Activated naive CD4-positive, alpha-beta T cell treated with anti-CD3 and anti-CD28 coated beads for 36 hours (primary cell): ENCODE measurements around the gene SYS1. TPM values are rescaled to one million over a fixed set of nuclear protein-coding genes. Genes with fewer than 3 reads are reported as not detected.

ENCODE experiments used
- CTCF ChIA-PET: fragments of 350-600 bp; sonication (Branson Sonifier 250); formaldehyde crosslinking; loops from one replicate; lab custom pipeline; 2021; ENCODE audit warnings: antibody characterized with exemption; lab: Charles Lee
- DNase-seq: peaks from one replicate; pipeline ENCODE4 v3.0.0-alpha.2; 2020
- H3K27ac Mint-ChIP-seq: one replicate; pipeline ENCODE4 v1.8.0; 2021; ENCODE audit warnings: mild to moderate bottlenecking, mixed read lengths
- H3K27me3 Mint-ChIP-seq: one replicate; pipeline ENCODE4 v1.8.0; 2021; ENCODE audit warnings: low read depth, mixed read lengths
- H3K36me3 Mint-ChIP-seq: one replicate; pipeline ENCODE4 v1.8.0; 2021; ENCODE audit warnings: low read depth, mixed read lengths
- H3K4me1 Mint-ChIP-seq: one replicate; pipeline ENCODE4 v1.8.0; 2021; ENCODE audit warnings: low read depth, mixed read lengths
- H3K4me3 Mint-ChIP-seq: one replicate; pipeline ENCODE4 v1.8.0; 2021; ENCODE audit warnings: mild to moderate bottlenecking, moderate library complexity, mixed read lengths
- H3K9me3 Mint-ChIP-seq: one replicate; pipeline ENCODE4 v1.8.0; 2021; ENCODE audit warnings: mixed read lengths
- intact Hi-C: fragments of 100-400 bp; cut with micrococcal nuclease; formaldehyde crosslinking; loops from one replicate; pipeline ENCODE4 v1.15.1; 2023
- total RNA-seq, 2 experiments: library from RNA; stranded (reverse); gene quantifications; one replicate each; pipeline ENCODE4 v1.2.3, GENCODE V29; 2021

The SYS1 gene
- total RNA-seq, 2 experiments from 2014 or later, result 24.0 to 26.0 TPM

DNA sequence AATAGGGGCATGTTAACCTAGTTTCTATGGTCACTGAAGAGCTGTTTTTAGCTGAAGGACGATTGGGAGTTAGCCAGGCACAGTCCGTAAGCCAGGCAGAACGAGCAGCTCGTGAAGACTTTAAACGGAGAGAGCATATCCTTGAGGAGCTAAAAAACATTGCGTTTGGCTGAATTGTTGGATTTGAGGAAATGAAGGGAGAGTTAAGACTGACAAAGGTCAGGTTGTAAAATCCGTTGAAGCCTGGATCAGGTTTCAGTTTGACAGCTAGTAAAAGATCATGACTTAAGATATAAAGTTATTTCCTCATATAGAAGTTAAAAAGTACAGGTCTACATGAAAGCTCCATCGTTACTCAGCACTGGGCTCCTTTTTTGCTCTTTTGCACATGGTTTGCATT, 47.9 kb downstream of the SYS1 start:
- CTCF ChIA-PET, result interaction anchor here (0.5 to 1.0 kb wide), 2 partner anchors 25 to 50 kb away, joined by 3 to 4 read pairs; no protein-coding TSS in a partner anchor
- no peak for DNase-seq
- intact Hi-C loops, result no loop called here
- H3K27ac Mint-ChIP-seq, result no peak overlapping the region
- H3K9me3 Mint-ChIP-seq, result no peaks in the 10 kb centered on the region
- peaks cover 15% of the 10 kb centered on the region for H3K36me3 Mint-ChIP-seq
- H3K4me1 Mint-ChIP-seq, result peaks cover 34% of the 10 kb centered on the region
- no peaks in the 10 kb centered on the region for H3K27me3 Mint-ChIP-seq
- no peak overlapping the region for H3K4me3 Mint-ChIP-seq

DNA sequence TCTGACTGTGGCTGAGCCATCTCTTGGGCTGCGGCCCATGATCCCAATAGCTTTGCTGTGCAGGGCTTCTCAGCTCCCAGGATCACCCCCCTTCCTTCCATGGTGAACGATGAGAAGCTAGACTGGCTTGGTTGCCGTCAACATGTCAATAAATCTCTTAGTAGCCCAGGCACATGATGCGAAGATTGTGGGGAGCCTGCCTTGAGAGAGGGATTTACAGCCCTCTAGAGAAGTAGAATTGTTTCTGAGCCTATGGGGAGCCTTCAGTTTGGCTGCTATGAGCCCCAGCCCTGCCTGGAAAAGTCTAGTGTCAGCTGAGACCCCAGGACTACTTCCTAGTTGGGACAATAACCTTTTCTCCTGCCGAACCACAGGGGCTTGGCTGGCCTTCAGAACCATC, 49.7 kb downstream of the SYS1 start:
- DNase-seq, result no peak
- intact Hi-C loops, result no loop called here
- CTCF ChIA-PET, result interaction anchor here (0.8 to 2.5 kb wide), 5 partner anchors 24 to 92 kb away, joined by 3 to 12 read pairs (median 4); no protein-coding TSS in a partner anchor
- H3K36me3 Mint-ChIP-seq, result peaks cover 15% of the 10 kb centered on the region
- H3K4me1 Mint-ChIP-seq, result peaks cover 38% of the 10 kb centered on the region
- no peaks in the 10 kb centered on the region for H3K27me3 Mint-ChIP-seq
- no peaks in the 10 kb centered on the region for H3K9me3 Mint-ChIP-seq
- no peak overlapping the region for H3K4me3 Mint-ChIP-seq
- H3K27ac Mint-ChIP-seq, result no peak overlapping the region

DNA sequence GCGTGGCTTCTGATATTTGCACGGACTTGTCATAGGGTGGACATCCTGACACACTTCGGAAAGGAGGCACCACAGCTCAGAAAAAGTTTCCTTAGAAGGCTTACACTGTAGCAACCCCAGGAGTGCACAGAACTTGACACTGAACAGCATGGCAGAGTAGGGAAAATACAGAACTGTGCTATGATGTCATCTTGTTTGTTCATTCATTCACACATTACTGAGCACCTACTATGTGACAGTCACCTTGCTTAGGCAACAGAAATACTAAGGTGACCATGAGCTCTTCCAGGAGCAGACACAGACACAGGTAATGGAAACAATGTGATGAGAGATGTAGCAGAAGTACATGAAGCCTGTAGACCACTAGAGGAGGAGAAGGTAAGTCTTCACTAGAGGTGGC, 50.5 kb downstream of the SYS1 start:
- Mint-ChIP-seq H3K4me1 (peaks cover 41% of the 10 kb centered on the region), H3K27me3 (no peaks in the 10 kb centered on the region), H3K4me3 (no peak overlapping the region), H3K27ac (no peak overlapping the region), H3K9me3 (no peaks in the 10 kb centered on the region), H3K36me3 (peaks cover 19% of the 10 kb centered on the region)
- intact Hi-C loops, result no loop called here
- CTCF ChIA-PET, result interaction anchor here (0.8 to 2.5 kb wide), 6 partner anchors 23 to 93 kb away, joined by 3 to 12 read pairs (median 4); partner anchors contain the start of gene SYS1
- DNase-seq, result no peak

DNA sequence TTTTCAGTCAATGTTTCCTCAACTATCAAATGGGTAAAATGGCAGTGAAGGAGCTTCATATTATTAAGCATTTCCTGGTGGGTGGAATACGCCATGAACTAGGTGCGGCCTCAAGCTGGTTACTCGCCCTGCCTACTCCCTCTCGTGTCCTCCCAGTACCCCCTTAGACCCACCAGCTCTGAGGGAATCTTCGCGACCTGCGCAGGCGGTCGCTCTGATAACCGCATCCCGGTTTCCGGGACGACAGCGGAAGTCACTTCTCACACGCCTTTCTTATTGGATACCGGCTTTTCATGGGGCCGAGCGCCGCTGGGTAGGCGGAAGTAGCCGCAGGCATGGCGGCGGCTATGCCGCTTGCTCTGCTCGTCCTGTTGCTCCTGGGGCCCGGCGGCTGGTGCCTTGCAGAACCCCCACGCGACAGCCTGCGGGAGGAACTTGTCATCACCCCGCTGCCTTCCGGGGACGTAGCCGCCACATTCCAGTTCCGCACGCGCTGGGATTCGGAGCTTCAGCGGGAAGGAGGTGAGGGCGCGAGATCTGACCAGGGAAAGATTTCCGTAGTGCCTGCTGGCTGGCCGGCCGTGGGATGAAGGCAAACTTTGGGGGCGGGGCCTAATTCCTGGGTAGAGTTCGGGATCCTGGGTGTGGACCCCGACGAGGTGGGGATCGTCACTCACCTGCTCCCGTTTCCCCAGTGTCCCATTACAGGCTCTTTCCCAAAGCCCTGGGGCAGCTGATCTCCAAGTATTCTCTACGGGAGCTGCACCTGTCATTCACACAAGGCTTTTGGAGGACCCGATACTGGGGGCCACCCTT, 53.1 kb downstream of the SYS1 start, which contains the start of gene PIGT:
TSS of gene PIGT (plus strand) at position 320 of the 816 bp plus-strand sequence. CDS start at position 336, 16 bp downstream.
- H3K27ac Mint-ChIP-seq, result peak within 1 kb of the TSS; percentile 97
- H3K4me3 Mint-ChIP-seq, result peak within 1 kb of the TSS; percentile 93
- peaks cover 42% of the 10 kb centered on the region for H3K4me1 Mint-ChIP-seq
- H3K27me3 Mint-ChIP-seq, result no peaks in the 10 kb centered on the region
- peak; percentile 92 for DNase-seq
- no peaks in the 10 kb centered on the region for H3K9me3 Mint-ChIP-seq
- intact Hi-C loops, result loop anchor here (1.0 kb wide), 4 partner anchors 9 to 53 kb away; partner anchors contain the start of gene SYS1
- CTCF ChIA-PET, result interaction anchor here (0.7 to 2.5 kb wide), 4 partner anchors 21 to 104 kb away, joined by 3 to 9 read pairs (median 7); no protein-coding TSS in a partner anchor
- peaks cover 22% of the 10 kb centered on the region for H3K36me3 Mint-ChIP-seq

DNA sequence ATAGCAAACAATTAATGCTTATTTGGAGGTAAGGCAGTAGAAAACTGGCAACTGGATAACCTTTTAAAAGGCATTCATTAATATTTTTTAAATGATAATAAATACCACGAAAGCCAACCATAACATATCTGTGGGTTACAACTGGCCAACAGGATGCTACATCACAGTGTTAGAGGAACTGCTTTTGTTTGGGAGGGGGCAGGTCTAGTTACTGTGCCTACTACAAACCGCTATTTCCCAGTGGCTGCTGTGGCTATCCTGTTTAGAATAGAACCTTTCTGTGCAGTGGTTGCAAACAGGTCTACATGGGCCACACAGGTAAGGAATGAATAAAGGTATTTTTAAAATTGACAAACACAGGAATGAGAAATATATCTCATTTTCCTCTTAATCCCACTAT, 54.0 kb downstream of the SYS1 start:
- Mint-ChIP-seq H3K4me1 (peaks cover 42% of the 10 kb centered on the region), H3K27ac (peak overlapping the region; percentile 97), H3K4me3 (peak overlapping the region; percentile 93), H3K36me3 (peaks cover 22% of the 10 kb centered on the region), H3K27me3 (no peaks in the 10 kb centered on the region), H3K9me3 (no peaks in the 10 kb centered on the region)
- CTCF ChIA-PET, result interaction anchor here (0.9 to 2.5 kb wide), 5 partner anchors 20 to 46 kb away, joined by 3 to 9 read pairs (median 8); no protein-coding TSS in a partner anchor
- intact Hi-C loops, result loop anchor here (1.0 kb wide), 3 partner anchors 20 to 54 kb away; partner anchors contain the start of gene SYS1
- DNase-seq, result no peak

Other genes starting within 250 kb of the SYS1 start
- not detected for gene WFDC5, start 248.0 kb upstream of the SYS1 start, total RNA-seq
- not detected for gene WFDC12, start 238.7 kb upstream of the SYS1 start, total RNA-seq
- not detected for gene PI3, start 188.3 kb upstream of the SYS1 start, total RNA-seq
- not detected for gene SEMG1, start 156.1 kb upstream of the SYS1 start, total RNA-seq
- gene SEMG2, start 141.8 kb upstream of the SYS1 start, total RNA-seq, result not detected
- not detected for gene SLPI, start 108.6 kb upstream of the SYS1 start, total RNA-seq
- not detected for gene RBPJL, start 56.3 kb upstream of the SYS1 start, total RNA-seq
- 1 to 10 TPM; 1.0 to 1.5 TPM for gene MATN4, start 54.9 kb upstream of the SYS1 start, total RNA-seq
- gene SDC4, start 14.7 kb upstream of the SYS1 start, total RNA-seq, result 10 to 100 TPM; 28.4 to 31.4 TPM
- 1 to 10 TPM in 1 of 2 experiments, under 1 TPM in 1; 0.59 to 1.0 TPM for gene TP53TG5, start 15.2 kb downstream of the SYS1 start, total RNA-seq
- gene DBNDD2, start 45.1 kb downstream of the SYS1 start, total RNA-seq, result 10 to 100 TPM; 55.3 to 56.7 TPM
- gene PIGT, start 53.0 kb downstream of the SYS1 start, total RNA-seq, result 10 to 100 TPM; 37.7 to 43.8 TPM
- gene WFDC2, start 106.6 kb downstream of the SYS1 start, total RNA-seq, result 1 to 10 TPM in 1 of 2 experiments, under 1 TPM in 1; 0.83 to 1.0 TPM
- gene SPINT3, start 152.5 kb downstream of the SYS1 start, total RNA-seq, result not detected
- gene WFDC6, start 176.3 kb downstream of the SYS1 start, total RNA-seq, result not detected
- not detected for gene EPPIN, start 184.2 kb downstream of the SYS1 start, total RNA-seq
- gene WFDC8, start 216.1 kb downstream of the SYS1 start, total RNA-seq, result not detected